PFSK-1 (cell line): ENCODE measurements around the gene ADAM15. TPM values are rescaled to one million over a fixed set of nuclear protein-coding genes. Genes with fewer than 3 reads are reported as not detected.

Experiments
- FOXP2 ChIP-seq: optimal IDR thresholded peaks from 2 replicates; pipeline ENCODE3; 2011; ENCODE audit warnings: borderline replicate concordance, control low read depth, inconsistent platforms; ENCODE audit not compliant: insufficient read depth; ENCODE audit errors: extremely low read length, extremely low read depth
- POLR2AphosphoS5 ChIP-seq: IDR thresholded peaks from 2 replicates; pipeline ENCODE4 v1.6.1; 2012; ENCODE audit warnings: low read depth, mild to moderate bottlenecking, control low read depth, low read length, moderate library complexity
- REST ChIP-seq, 2 experiments: IDR thresholded peaks; 2 replicates each; pipeline versions ENCODE4 v1.6.1 to v1.8.0; 2011 to 2012; ENCODE audit warnings: low read depth in 2 of 2, low read length in 2 of 2, control low read depth in 1 of 2, inconsistent platforms in 1 of 2, mild to moderate bottlenecking in 1 of 2, moderate library complexity in 1 of 2; ENCODE audit not compliant: insufficient read depth in 1 of 2
- SIN3A ChIP-seq: IDR thresholded peaks from 2 replicates; pipeline ENCODE4 v1.6.1; 2012; ENCODE audit warnings: mild to moderate bottlenecking, low read length, moderate library complexity, borderline replicate concordance; ENCODE audit not compliant: insufficient read depth
- TAF1 ChIP-seq: IDR thresholded peaks from 2 replicates; pipeline ENCODE4 v1.6.1; 2012; ENCODE audit warnings: low read length, control low read depth, borderline replicate concordance; ENCODE audit not compliant: insufficient read depth
- polyA plus RNA-seq: library from polyadenylated mRNA; unstranded; fragments of >200 nt; gene quantifications from one replicate; pipeline ENCODE4 v1.2.1, GENCODE V29; 2012; ENCODE audit warnings: low read depth, missing spikeins; ENCODE audit not compliant: insufficient read length

The ADAM15 gene
- polyA plus RNA-seq = 99.1 TPM

GRCh38 chr1:155050560-155051341 lies at the start of gene ADAM15:
ADAM15 (plus strand) TSS chr1:155051316; CDS start chr1:155051387, 71 bp downstream.
- peak in 1 of 2 experiments; percentile 12; a peak in 2 of 4 replicates for TF ChIP-seq REST (IDR thresholded peaks at IDR 0.05; ENCODE audit: insufficient read depth in 1 of 2, low read depth in 2 of 2, low read length in 2 of 2)
- no peak for TF ChIP-seq FOXP2
- peak; percentile 53; the same call in 1 of the 2 replicates for TF ChIP-seq TAF1
- TF ChIP-seq POLR2AphosphoS5 = peak; percentile 82
- TF ChIP-seq SIN3A = peak; percentile 51; the same call in 1 of the 2 replicates

GRCh38 chr1:155001425-155001674 lies 49.8 kb upstream of the ADAM15 start:
- TF ChIP-seq SIN3A (no peak), REST (IDR thresholded peaks at IDR 0.05; ENCODE audit: insufficient read depth in 1 of 2, low read depth in 2 of 2, low read length in 2 of 2) (no peak), TAF1 (no peak), FOXP2 (no peak), POLR2AphosphoS5 (no peak)

GRCh38 chr1:155001675-155002463 lies 49.2 kb upstream of the ADAM15 start:
- TF ChIP-seq TAF1 (no peak), POLR2AphosphoS5 (no peak), FOXP2 (no peak), REST (IDR thresholded peaks at IDR 0.05; ENCODE audit: insufficient read depth in 1 of 2, low read depth in 2 of 2, low read length in 2 of 2) (no peak), SIN3A (no peak)

- TF ChIP-seq POLR2AphosphoS5 (no peak), FOXP2 (no peak), SIN3A (no peak), REST (IDR thresholded peaks at IDR 0.05; ENCODE audit: insufficient read depth in 1 of 2, low read depth in 2 of 2, low read length in 2 of 2) (no peak), TAF1 (no peak; the same call in 1 of the 2 replicates)
Measured at GRCh38 chr1:155002464-155003226, 48.5 kb upstream of the ADAM15 start, which contains the start of gene ZBTB7B. ZBTB7B (plus strand) TSS chr1:155002802; CDS start chr1:155014661, 11,859 bp downstream.
